Common myeloid progenitor, CD34-positive (primary cell): ENCODE data around the gene SERBP1. TPM values are rescaled to one million over a fixed set of nuclear protein-coding genes. Genes with fewer than 3 reads are reported as not detected.

Experiments
- CTCF ChIA-PET: fragments of 350-600 bp; sonication (Branson Sonifier 250); formaldehyde crosslinking; loops from one replicate; lab custom pipeline; 2021; ENCODE audit warnings: antibody characterized with exemption; lab: Charles Lee
- POLR2A ChIA-PET: fragments of 350-600 bp; sonication (Branson Sonifier 250); formaldehyde crosslinking; loops from one replicate; lab custom pipeline; 2021; ENCODE audit warnings: antibody characterized with exemption; lab: Charles Lee
- DNase-seq, 3 donors: peaks; one replicate each; pipeline versions ENCODE4 v3.0.0 to v3.0.0-alpha.2; 2013
- H3K27ac ChIP-seq, 2 experiments: 1 replicate in 1 of 2; 2 replicates in 1 of 2; pipeline ENCODE4 v1.7.0; 2013; ENCODE audit warnings: inconsistent platforms in 2 of 2, low read length in 2 of 2, mild to moderate bottlenecking in 2 of 2, low read depth in 1 of 2, moderate library complexity in 1 of 2; ENCODE audit not compliant: severe bottlenecking in 2 of 2, insufficient read depth in 1 of 2, poor library complexity in 1 of 2
- H3K27me3 ChIP-seq, 5 experiments: replicated peaks in 2 of 5; 1 replicate in 3 of 5; 2 replicates in 2 of 5; pipeline versions ENCODE4 v1.6.1 to v1.7.0; 2013; ENCODE audit warnings: low read length in 4 of 5, mild to moderate bottlenecking in 2 of 5, moderate library complexity in 2 of 5, inconsistent platforms in 1 of 5; ENCODE audit not compliant: insufficient read depth in 5 of 5, control insufficient read depth in 4 of 5
- H3K36me3 ChIP-seq, 4 experiments: 1 replicate in 2 of 4; 2 replicates in 2 of 4; pipeline versions ENCODE4 v1.6.1 to v1.7.0; 2013; ENCODE audit warnings: low read length in 3 of 4, control low read depth in 1 of 4, mild to moderate bottlenecking in 1 of 4; ENCODE audit not compliant: control insufficient read depth in 4 of 4, insufficient read depth in 4 of 4
- H3K4me1 ChIP-seq, 4 experiments: 1 replicate in 3 of 4; 2 replicates in 1 of 4; pipeline versions ENCODE4 v1.6.1 to v1.7.1; 2013; ENCODE audit warnings: low read length in 3 of 4, mild to moderate bottlenecking in 3 of 4, control low read depth in 1 of 4, inconsistent platforms in 1 of 4, moderate library complexity in 1 of 4; ENCODE audit not compliant: control insufficient read depth in 4 of 4, insufficient read depth in 4 of 4; ENCODE audit errors: control extremely low read depth in 1 of 4
- H3K4me3 ChIP-seq, 7 experiments: 1 replicate in 4 of 7; 2 replicates in 3 of 7; pipeline versions ENCODE4 v1.5.1 to v1.7.0; 2013; ENCODE audit warnings: mild to moderate bottlenecking in 7 of 7, low read length in 6 of 7, moderate library complexity in 6 of 7, inconsistent platforms in 2 of 7, low read depth in 2 of 7, control low read depth in 1 of 7; ENCODE audit not compliant: insufficient read depth in 4 of 7, control insufficient read depth in 1 of 7; ENCODE audit errors: extremely low read depth in 1 of 7
- H3K9me3 ChIP-seq, 5 experiments: 1 replicate in 4 of 5; 2 replicates in 1 of 5; pipeline versions ENCODE4 v1.6.1 to v1.7.1; 2013; ENCODE audit warnings: low read length in 4 of 5, mild to moderate bottlenecking in 2 of 5, inconsistent platforms in 1 of 5, low read depth in 1 of 5, moderate library complexity in 1 of 5; ENCODE audit not compliant: control insufficient read depth in 4 of 5, insufficient read depth in 2 of 5; ENCODE audit errors: control extremely low read depth in 1 of 5
- WGBS: methylation state at CpG from one replicate; pipeline ENCODE4 v1.1.5; 2013; ENCODE audit not compliant: insufficient coverage; 5-methylcytosine and 5-hydroxymethylcytosine counted together
- polyA plus RNA-seq: library from polyadenylated mRNA; unstranded; fragments of 120-200 nt; gene quantifications from one replicate; pipeline ENCODE4 v1.2.1, GENCODE V29; 2013

SERBP1 gene
- 275 TPM for polyA plus RNA-seq

DNA sequence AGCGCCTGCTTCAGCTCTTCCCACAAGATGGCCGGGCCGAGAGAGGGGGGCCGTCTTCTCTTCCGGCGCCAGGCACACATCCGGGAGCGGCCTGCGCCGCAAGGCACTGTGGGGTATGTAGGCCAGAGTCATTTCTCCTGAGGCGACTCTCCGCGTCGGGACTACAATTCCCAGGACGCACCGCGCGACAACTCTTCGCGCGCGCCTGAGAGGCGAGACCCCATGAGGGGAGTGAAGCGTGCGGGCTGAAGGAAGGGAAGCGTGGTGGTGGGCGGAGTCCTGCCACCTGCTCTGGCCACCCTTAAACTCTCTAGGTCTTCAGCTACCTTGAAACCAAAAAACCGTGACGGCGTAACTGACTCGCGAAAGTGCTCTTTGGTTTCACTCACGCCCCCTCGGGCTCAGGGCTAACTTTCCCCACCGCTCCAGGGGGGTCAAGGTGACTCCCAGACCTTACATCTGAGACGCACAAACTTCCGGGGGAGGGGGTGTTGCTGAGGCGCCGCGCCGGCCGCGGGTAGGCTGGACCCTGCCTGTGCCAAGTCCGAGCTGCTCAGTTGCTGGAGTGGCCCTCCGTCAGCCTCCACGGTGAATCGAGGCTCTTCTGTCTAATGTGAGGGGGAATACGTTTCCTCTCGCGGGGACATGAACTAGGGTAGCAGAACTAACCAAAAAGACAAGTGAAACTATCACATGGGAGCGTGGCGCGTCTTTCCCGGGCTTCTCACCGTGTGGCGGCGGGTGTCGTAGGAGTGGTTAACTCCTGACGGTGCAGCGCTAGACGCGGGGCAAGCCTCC is at the start of gene SERBP1:
SERBP1 (minus strand) TSS at position 45 of the 798 bp plus-strand sequence. CDS start 102 bp downstream, outside the sequence.
- CTCF ChIA-PET: interaction anchor here (0.9 to 2.3 kb wide), 2 partner anchors 9 to 11 kb away, joined by 3 to 11 read pairs; no protein-coding TSS in a partner anchor
- no peaks in the 10 kb centered on the region for H3K9me3 ChIP-seq
- 0% methylated on average over 34 of the region's 62 CpGs for WGBS
- peaks cover 23 to 60% (median 38%) of the 10 kb centered on the region in 4 experiments for H3K4me1 ChIP-seq
- H3K27ac ChIP-seq: peak within 1 kb of the TSS; percentile 80 to 92
- peak within 1 kb of the TSS; percentile 79 to 98 (median 95) for H3K4me3 ChIP-seq
- peak; percentile 98 to 99 (median 98) for DNase-seq
- POLR2A ChIA-PET: interaction anchor here (0.7 to 1.4 kb wide), 2 partner anchors 60 to 90 kb away, joined by 3 read pairs; no protein-coding TSS in a partner anchor
- peaks cover 0 to 27% (median 5%) of the 10 kb centered on the region in 4 experiments for H3K36me3 ChIP-seq
- no peaks in the 10 kb centered on the region for H3K27me3 ChIP-seq

DNA sequence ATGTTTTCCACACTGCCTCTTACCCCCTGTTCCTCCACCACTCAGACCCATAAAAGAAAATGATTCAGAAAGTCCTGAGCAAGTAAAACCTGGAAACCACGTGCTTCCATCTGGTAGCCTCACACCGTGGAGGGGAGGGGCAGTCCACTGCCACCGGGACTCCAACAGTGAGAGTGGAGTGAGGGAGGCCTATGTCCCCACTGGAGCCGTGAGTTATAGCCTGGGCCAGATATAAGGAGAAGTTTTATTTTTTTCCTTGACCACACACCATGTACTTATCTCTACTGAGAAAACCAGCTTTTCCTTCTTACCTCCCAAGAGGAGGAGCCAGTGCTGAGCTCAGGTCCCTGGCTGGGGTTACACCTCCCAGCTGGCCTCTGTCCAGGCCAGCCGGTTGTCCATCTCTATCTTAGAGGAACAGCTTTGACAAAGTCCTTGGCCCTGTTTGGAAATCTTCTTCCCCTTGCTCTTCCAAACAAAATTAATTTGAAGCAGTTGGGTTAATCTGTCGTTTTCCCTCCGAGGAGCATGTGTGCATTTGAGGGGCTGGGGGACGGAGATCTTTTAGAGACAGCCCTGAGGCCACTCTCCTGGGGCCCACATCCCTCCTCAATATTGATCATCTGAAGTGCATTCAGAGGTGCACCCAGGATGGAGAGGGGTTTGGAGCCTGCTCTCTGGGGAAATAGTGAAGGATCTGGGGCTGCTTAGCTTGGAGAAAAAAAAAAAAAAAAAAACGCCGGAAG is 49.1 kb upstream of the SERBP1 start:
- no peaks in the 10 kb centered on the region for H3K27me3 ChIP-seq
- no peak overlapping the region for H3K27ac ChIP-seq
- peak overlapping the region in 2 of 7 experiments; percentile 20 to 25 for H3K4me3 ChIP-seq
- no peaks in the 10 kb centered on the region for H3K36me3 ChIP-seq
- H3K9me3 ChIP-seq: no peaks in the 10 kb centered on the region
- CTCF ChIA-PET: interaction anchor here (1.3 to 2.7 kb wide), 4 partner anchors 11 to 266 kb away, joined by 3 to 13 read pairs (median 5); no protein-coding TSS in a partner anchor
- DNase-seq: peak; percentile 37 to 79 (median 65)
- POLR2A ChIA-PET: interaction anchor here (1.0 kb wide), 1 partner anchor 14 kb away, joined by 3 read pairs; no protein-coding TSS in a partner anchor
- WGBS: 23% methylated on average over 5 of the region's 10 CpGs
- peaks cover 0 to 15% (median 9%) of the 10 kb centered on the region in 4 experiments for H3K4me1 ChIP-seq

DNA sequence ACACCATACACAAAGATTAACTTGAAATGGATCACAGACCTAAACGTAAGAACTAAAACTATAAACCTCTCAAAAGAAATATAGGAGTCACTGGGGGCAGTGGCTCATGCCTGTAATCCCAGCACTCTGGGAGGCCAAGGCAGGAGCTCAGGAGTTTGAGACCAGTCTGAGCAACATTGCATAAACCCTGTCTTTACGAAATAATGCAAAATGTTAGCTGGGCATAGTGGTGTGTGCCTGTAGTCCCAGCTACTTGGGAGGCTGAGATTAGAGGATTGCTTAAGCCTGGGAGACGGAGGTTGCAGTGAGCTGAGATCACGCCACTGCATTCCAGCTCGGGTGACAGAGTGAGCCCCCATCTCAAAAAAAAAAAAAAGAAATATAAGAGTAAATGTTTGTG is 46.7 kb upstream of the SERBP1 start:
- 100% methylated on average over 2 of the region's 5 CpGs for WGBS
- ChIA-PET CTCF (interaction anchor here (1.0 kb wide), 1 partner anchor 129 kb away, joined by 3 read pairs; no protein-coding TSS in a partner anchor), POLR2A (no interaction called here)
- no peak for DNase-seq
- H3K4me3 ChIP-seq: no peak overlapping the region
- H3K36me3 ChIP-seq: no peaks in the 10 kb centered on the region
- peaks cover 0 to 15% (median 9%) of the 10 kb centered on the region in 4 experiments for H3K4me1 ChIP-seq
- no peaks in the 10 kb centered on the region for H3K27me3 ChIP-seq
- H3K9me3 ChIP-seq: no peaks in the 10 kb centered on the region
- no peak overlapping the region for H3K27ac ChIP-seq

GRCh38 chr1:67476006-67476482 is 45.8 kb upstream of the SERBP1 start:
- Histone ChIP-seq H3K4me3 (no peak overlapping the region), H3K27me3 (no peaks in the 10 kb centered on the region), H3K36me3 (no peaks in the 10 kb centered on the region), H3K9me3 (no peaks in the 10 kb centered on the region), H3K4me1 (peaks cover 0 to 15% (median 9%) of the 10 kb centered on the region in 4 experiments), H3K27ac (no peak overlapping the region)
- WGBS: 100% methylated on average over 1 of the region's 2 CpGs
- DNase-seq: no peak
- POLR2A ChIA-PET: no interaction called here
- CTCF ChIA-PET: interaction anchor here (1.1 kb wide), 1 partner anchor 14 kb away, joined by 3 read pairs; no protein-coding TSS in a partner anchor

GRCh38 chr1:67472056-67472455 is 41.9 kb upstream of the SERBP1 start:
- POLR2A ChIA-PET: no interaction called here
- no peak overlapping the region for H3K4me3 ChIP-seq
- H3K36me3 ChIP-seq: no peaks in the 10 kb centered on the region
- no peak for DNase-seq
- H3K9me3 ChIP-seq: no peaks in the 10 kb centered on the region
- H3K4me1 ChIP-seq: peaks cover 0 to 7% (median 7%) of the 10 kb centered on the region in 4 experiments
- 92% methylated on average over 2 of the region's 2 CpGs for WGBS
- H3K27ac ChIP-seq: no peak overlapping the region
- CTCF ChIA-PET: interaction anchor here (0.7 to 2.3 kb wide), 3 partner anchors 15 to 259 kb away, joined by 3 to 7 read pairs (median 6); no protein-coding TSS in a partner anchor
- no peaks in the 10 kb centered on the region for H3K27me3 ChIP-seq

- POLR2A ChIA-PET: no interaction called here
- DNase-seq: no peak
- WGBS: 100% methylated on average over 2 of the region's 3 CpGs
- H3K4me3 ChIP-seq: no peak overlapping the region
- H3K27ac ChIP-seq: no peak overlapping the region
- H3K27me3 ChIP-seq: no peaks in the 10 kb centered on the region
- H3K9me3 ChIP-seq: no peaks in the 10 kb centered on the region
- H3K4me1 ChIP-seq: peaks cover 0 to 12% (median 7%) of the 10 kb centered on the region in 4 experiments
- CTCF ChIA-PET: interaction anchor here (0.6 kb wide), 1 partner anchor 36 kb away, joined by 4 read pairs; no protein-coding TSS in a partner anchor
- no peaks in the 10 kb centered on the region for H3K36me3 ChIP-seq
These were observed 39.2 kb upstream of the SERBP1 start for GRCh38 chr1:67469431-67469830.
